ENCODE results near the gene IER3.

DNA sequence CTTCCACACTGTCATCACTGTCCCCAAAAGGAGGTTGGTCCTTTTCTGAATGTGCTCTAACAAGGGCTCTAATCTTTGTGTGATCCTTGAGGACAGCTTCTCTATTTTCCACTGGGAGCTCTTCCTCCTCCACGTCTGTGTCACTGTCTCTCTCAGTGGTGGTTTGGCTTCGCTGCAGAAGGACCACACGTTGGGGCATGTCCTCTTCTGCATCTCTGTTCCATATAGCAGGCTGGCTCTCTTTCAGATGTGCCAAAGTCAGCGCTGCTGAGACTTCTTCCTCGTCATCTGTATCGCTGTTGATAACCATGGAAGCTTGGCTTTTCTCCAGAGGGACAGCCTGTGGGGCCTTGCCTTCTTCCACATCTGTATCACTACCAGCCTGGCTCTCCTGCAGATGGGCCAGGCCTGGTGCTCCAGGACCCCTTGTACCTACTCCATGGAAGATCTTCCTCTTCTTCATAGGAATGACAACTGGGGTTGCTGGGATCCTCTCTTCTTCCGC lies 31.9 kb downstream of the IER3 start:
- no peak for TF ChIP-seq PBX3 (CRISPR knock-in tag; IDR thresholded peaks at IDR 0.05; ENCODE audit: borderline replicate concordance)
- TF ChIP-seq, protein P1, sequence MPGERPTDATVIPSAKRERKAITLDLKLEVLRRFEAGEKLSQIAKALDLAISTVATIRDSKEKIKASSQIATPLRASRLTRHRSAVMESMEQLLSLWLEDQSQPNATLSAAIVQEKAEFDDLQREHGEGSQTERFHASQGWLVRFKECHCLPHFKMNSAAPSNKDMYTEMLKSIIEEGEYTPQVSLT (CRISPR knock-in tag; IDR thresholded peaks at IDR 0.05; ENCODE audit: borderline replicate concordance, low read depth): no peak
- TF ChIP-seq, protein P2, sequence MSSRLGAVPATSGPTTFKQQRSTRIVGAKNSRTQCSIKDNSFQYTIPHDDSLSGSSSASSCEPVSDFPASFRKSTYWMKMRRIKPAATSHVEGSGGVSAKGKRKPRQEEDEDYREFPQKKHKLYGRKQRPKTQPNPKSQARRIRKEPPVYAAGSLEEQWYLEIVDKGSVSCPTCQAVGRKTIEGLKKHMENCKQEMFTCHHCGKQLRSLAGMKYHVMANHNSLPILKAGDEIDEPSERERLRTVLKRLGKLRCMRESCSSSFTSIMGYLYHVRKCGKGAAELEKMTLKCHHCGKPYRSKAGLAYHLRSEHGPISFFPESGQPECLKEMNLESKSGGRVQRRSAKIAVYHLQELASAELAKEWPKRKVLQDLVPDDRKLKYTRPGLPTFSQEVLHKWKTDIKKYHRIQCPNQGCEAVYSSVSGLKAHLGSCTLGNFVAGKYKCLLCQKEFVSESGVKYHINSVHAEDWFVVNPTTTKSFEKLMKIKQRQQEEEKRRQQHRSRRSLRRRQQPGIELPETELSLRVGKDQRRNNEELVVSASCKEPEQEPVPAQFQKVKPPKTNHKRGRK (CRISPR knock-in tag; IDR thresholded peaks at IDR 0.05): no peak
- TF ChIP-seq, protein P3, sequence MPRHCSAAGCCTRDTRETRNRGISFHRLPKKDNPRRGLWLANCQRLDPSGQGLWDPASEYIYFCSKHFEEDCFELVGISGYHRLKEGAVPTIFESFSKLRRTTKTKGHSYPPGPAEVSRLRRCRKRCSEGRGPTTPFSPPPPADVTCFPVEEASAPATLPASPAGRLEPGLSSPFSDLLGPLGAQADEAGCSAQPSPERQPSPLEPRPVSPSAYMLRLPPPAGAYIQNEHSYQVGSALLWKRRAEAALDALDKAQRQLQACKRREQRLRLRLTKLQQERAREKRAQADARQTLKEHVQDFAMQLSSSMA (CRISPR knock-in tag; IDR thresholded peaks at IDR 0.05): no peak
- TF ChIP-seq ZNF674 (CRISPR knock-in tag; IDR thresholded peaks at IDR 0.05; ENCODE audit: low read depth): no peak
- no peak for TF ChIP-seq CTCF (CRISPR knock-in tag; IDR thresholded peaks at IDR 0.05)
- TF ChIP-seq BHLHE40 (IDR thresholded peaks at IDR 0.05; ENCODE audit: low read length): no peak
